NCI-H2107 treated with DMSO at 0.1 percent for 48 hours (cell line): ENCODE measurements around the gene SPRR3.

ENCODE experiments used
- DNase-seq: peaks from one replicate; lab custom pipeline; 2025; ENCODE audit not compliant: unreplicated experiment; lab: John Stamatoyannopoulos, UW

The SPRR3 gene

DNA sequence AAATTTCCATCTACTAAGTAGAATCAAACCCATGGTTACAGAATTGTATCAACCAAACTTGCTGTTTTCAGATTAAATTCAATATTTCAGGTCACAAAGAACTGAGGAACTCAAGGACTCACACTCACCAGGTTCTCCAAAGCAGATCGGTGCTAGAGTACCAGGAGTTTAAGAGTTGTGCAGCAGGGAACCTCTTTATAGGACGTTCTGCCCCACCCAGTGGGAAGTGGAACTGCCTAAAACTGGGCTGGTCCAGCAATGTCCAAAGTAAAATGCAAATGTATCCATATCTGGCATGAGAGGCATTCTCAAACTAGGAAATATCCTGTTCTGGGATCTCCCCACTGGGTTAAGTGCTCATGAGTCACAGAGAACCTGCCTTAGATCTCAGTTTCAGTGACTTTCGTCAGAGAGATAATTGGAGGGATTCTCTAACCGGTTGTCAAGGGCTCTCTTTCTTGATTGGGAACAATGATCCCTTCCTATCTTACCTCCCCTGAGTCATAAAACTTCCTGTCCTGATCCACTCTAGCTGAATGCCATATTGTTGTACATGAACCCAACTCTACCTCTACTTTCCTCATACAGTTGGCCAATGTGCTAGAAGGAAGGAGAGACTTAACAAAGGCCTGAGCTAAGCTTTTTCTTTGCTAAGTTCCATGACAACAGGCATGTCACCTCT lies 39.5 kb downstream of the SPRR3 start, which contains the start of gene SPRR2D:
TSS of gene SPRR2D (minus strand) at position 171 of the 682 bp plus-strand sequence. CDS start 774 bp downstream, outside the sequence.
- no peak for DNase-seq

DNA sequence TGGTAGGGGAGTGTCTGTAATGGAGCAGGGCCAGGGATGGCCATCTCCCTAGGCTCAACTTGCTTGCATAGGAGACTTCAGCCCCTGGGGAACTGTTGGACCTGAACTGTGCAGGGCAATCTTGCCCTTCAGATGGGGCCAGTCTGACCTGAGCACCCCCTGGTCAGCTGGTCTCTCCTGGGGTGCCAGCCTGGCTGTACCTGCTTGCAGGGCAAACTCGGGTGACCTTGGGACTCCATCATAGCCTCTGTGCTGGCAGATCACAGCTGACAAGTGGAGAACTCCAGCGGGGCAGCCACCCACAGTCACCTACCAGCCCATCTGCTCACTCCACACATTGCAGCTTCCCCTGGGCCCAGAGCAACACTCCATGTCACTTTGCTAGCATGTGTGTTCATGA lies 47.7 kb downstream of the SPRR3 start:
- no peak for DNase-seq
